Peyer's patch (tissue), 4 donors: ENCODE measurements around the gene ZXDA.
"Not testable (repeated sequence)": the region's sequence is repeated elsewhere in the genome, so short reads cannot be mapped to it uniquely, and the experiment has no call there.

Experiments used
- CTCF ChIP-seq, 6 experiments: fragments of 450-650 bp in 4 of 6; fragments of 200-600 bp in 2 of 6; sonication (generic) in 1 of 6; IDR thresholded peaks; one replicate each; pipeline ENCODE4 v1.5.1; 2017 to 2019; ENCODE audit warnings: antibody characterized with exemption in 6 of 6, mild to moderate bottlenecking in 3 of 6, moderate library complexity in 1 of 6
- POLR2A ChIP-seq, 2 donors: fragments of 450-650 bp; IDR thresholded peaks; one replicate each; pipeline ENCODE4 v1.5.1; 2017; ENCODE audit warnings: antibody characterized with exemption in 2 of 2, mild to moderate bottlenecking in 2 of 2, moderate library complexity in 2 of 2

- not testable (repeated sequence) for TF ChIP-seq CTCF, POLR2A (IDR thresholded peaks at IDR 0.05)
These were observed 517 bp downstream of the ZXDA start for GRCh38 chrX:57909595-57910286.
